NB4 (cell line): Measurements from ENCODE around the gene CTSA.

ENCODE experiments used
- DNase-seq: peaks from one replicate; pipeline ENCODE4 v3.0.0; 2010; ENCODE audit warnings: low read depth
- H3K4me3 ChIP-seq: one replicate; pipeline ENCODE4 v1.5.1; 2011; ENCODE audit warnings: mild to moderate bottlenecking, low read depth, low read length, moderate library complexity
- MYC ChIP-seq: IDR thresholded peaks from 2 replicates; pipeline ENCODE4 v1.6.1; 2011; ENCODE audit warnings: low read depth, low read length
- POLR2A ChIP-seq: IDR thresholded peaks from 2 replicates; pipeline ENCODE4 v1.6.1; 2011; ENCODE audit warnings: mild to moderate bottlenecking; ENCODE audit not compliant: insufficient read length; ENCODE audit errors: extremely low read depth
- TF ChIP-seq, protein P1 (sequence below): IDR thresholded peaks from 2 replicates; pipeline ENCODE4 v1.6.1; 2011; ENCODE audit warnings: low read depth, low read length
- TF ChIP-seq, protein P2 (sequence below): IDR thresholded peaks from one replicate; pipeline ENCODE4 v1.5.1; 2012; ENCODE audit warnings: low read depth, low read length

CTSA gene

DNA sequence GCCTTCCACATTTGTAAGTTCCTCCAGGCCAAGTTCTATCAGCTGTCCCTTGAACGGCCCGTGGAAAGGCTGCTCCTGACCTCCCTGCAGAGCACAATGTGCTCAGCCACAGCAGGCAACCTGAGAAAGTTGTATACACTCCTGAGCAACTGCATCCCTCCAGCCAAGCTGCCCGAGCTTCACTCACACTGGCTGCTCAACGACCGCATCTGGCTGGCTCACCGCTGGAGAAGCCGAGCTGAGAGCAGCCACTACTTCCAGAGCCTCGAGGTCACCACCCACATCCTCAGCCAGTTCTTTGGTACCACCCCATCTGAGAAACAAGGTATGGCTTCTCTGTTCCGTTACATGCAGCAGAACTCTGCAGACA, 8.1 kb upstream of the CTSA start:
- H3K4me3 ChIP-seq: no peak overlapping the region
- TF ChIP-seq, protein P1, sequence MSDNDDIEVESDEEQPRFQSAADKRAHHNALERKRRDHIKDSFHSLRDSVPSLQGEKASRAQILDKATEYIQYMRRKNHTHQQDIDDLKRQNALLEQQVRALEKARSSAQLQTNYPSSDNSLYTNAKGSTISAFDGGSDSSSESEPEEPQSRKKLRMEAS: no peak
- TF ChIP-seq, protein P2, sequence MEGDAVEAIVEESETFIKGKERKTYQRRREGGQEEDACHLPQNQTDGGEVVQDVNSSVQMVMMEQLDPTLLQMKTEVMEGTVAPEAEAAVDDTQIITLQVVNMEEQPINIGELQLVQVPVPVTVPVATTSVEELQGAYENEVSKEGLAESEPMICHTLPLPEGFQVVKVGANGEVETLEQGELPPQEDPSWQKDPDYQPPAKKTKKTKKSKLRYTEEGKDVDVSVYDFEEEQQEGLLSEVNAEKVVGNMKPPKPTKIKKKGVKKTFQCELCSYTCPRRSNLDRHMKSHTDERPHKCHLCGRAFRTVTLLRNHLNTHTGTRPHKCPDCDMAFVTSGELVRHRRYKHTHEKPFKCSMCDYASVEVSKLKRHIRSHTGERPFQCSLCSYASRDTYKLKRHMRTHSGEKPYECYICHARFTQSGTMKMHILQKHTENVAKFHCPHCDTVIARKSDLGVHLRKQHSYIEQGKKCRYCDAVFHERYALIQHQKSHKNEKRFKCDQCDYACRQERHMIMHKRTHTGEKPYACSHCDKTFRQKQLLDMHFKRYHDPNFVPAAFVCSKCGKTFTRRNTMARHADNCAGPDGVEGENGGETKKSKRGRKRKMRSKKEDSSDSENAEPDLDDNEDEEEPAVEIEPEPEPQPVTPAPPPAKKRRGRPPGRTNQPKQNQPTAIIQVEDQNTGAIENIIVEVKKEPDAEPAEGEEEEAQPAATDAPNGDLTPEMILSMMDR: no peak
- TF ChIP-seq MYC (no peak), POLR2A (no peak)
- DNase-seq: no peak

DNA sequence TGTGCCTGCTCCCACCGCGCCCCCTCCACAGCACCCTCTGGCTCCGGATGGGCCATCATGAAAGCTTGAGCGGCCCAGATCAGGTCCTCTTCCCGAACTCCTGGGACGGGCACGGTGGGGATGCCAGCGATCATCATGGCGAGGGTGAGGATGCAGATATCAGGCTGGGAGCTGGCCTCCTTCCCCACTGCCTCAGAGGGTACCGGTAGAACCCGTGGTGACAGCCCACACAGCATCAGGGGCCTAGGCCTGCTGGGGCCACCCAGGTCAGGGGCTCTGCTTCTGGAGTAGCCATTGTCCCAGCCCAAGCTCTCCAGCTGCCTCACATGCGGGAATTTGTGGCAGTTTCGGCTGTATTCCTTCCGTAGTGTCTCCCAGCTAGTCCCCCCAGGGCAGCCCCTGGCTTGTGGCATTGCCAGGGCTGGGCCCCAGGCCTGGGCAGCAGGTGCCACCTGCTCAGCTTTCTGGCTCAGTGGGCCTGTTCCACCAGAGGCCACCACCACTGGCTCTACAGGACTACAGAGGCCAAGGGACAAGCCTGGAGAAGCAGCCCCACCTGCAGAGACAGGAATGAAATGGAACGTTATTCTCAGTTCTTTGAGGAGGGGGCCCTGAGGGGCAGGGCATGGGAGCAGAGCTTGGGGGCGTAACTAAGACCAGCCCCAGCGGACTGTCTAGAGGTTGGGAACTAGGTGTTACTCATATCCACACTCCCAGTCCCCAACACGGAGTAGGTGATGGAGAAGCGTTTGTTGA, 4.4 kb upstream of the CTSA start:
- DNase-seq: no peak
- H3K4me3 ChIP-seq: no peak overlapping the region
- TF ChIP-seq POLR2A: no peak
- no peak for TF ChIP-seq MYC
- TF ChIP-seq, protein P2: no peak
- TF ChIP-seq, protein P1: no peak

DNA sequence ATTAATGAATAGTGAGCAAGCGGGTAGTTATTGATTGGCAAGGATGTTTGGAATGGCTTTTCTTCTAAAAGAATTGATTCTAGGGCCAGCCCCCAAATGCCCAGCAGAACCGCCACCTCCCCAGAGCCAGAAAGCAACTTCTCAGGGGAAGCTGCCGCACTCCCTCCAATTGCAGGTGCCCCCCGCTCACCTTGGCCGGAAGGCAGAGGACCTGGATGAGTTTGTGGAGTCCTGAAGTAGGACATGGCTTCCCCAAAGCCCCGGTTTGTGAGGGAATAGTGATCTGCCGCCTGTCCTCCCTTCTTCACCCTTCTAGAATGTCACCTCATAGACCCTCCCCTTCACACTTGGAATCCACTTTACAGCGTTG, 3.8 kb upstream of the CTSA start, which contains the start of gene SPATA25:
TSS of gene SPATA25 (minus strand) at position 277 of the 370 bp plus-strand sequence. CDS start at position 245, 32 bp downstream.
- no peak within 1 kb of the TSS for H3K4me3 ChIP-seq
- no peak for DNase-seq
- TF ChIP-seq, protein P2: no peak
- TF ChIP-seq POLR2A (no peak), MYC (no peak)
- TF ChIP-seq, protein P1: no peak

DNA sequence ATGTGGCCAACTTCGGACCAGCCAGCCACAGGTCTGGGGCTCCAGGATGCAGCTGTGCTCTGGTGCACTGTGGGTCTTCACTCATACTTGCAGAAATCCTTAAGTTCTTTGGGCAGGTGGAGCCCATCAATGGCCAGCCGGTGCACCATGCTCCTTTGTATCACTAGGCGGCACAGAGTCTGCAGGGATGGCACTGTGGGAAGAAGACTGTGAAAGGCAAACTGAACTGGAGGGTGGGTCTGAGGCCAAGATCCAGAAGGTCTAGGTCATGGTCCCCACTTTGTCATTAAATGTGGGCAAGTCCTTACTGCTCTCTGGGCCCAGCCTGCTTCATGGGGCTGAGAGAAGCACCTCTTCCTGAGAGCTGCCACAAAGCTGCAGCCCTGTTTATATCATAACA, 2.5 kb upstream of the CTSA start:
- TF ChIP-seq, protein P2: no peak
- no peak for TF ChIP-seq POLR2A
- TF ChIP-seq, protein P1: no peak
- TF ChIP-seq MYC: no peak
- no peak overlapping the region for H3K4me3 ChIP-seq
- no peak for DNase-seq

DNA sequence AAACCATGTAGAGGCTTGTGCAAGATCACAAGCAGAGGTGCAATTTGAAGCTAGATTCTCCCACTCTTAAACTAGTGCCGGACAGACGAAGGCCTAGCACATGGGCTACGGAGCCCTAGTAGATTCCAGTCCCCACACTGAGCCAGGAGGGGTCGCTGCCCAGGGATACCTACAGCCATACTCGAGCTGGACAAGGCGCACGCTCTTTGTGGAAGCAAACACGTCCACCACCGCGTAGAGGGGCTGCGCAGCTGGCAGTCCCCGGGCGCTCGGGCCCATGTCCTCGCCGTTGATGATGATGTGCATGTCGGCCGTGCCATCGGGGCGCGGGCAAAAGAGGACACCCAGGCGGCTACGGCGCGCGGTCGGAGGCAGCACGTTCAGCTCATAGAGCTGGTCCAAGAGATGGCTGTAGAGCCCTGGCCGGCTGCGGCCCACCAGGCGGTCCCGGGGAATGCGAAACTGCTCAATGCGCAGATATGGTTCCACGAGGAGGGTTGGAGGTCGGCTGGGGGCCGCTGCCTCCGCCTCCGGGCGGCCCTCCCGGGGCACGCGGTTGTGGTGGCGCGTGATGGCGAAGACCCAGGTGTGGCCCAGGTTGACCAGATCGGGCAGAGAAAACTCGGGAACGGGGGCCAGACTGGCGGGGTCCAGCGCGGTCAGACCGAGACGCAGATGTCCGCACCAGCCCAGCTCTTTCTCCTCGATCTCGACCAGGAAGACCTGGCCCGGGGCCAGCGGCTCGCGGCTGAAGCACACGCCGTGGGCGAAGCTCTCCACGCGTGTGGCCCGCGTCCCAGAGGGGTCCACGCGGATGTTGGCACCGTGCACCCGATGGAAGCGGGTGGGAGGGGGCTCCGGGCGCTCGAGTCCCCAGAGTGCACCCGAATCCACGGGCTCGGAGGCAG, 804 bp upstream of the CTSA start:
- DNase-seq: no peak
- H3K4me3 ChIP-seq: no peak overlapping the region
- no peak for TF ChIP-seq MYC
- TF ChIP-seq POLR2A: no peak
- TF ChIP-seq, protein P2: no peak
- TF ChIP-seq, protein P1: no peak
